CD14-positive monocyte (primary cell): ENCODE data around the gene RIT2. TPM values are rescaled to one million over a fixed set of nuclear protein-coding genes. Genes with fewer than 3 reads are reported as not detected.

Experiments used
- DNase-seq, 3 donors: peaks; one replicate each; pipeline ENCODE4 v3.0.0-alpha.2; 2011 to 2022
- H2AFZ ChIP-seq: 2 replicates; pipeline ENCODE4 v1.6.0; 2012; ENCODE audit warnings: mild to moderate bottlenecking, low read depth, low read length, inconsistent platforms; ENCODE audit not compliant: insufficient read depth, poor library complexity, severe bottlenecking
- H3K27ac ChIP-seq, 2 donors: 1 replicate in 1 of 2; 2 replicates in 1 of 2; pipeline ENCODE4 v1.5.1; 2012 to 2013; ENCODE audit warnings: low read length in 2 of 2, control low read depth in 1 of 2, inconsistent platforms in 1 of 2, low read depth in 1 of 2, mild to moderate bottlenecking in 1 of 2
- H3K27me3 ChIP-seq, 2 donors: one replicate each; pipeline versions ENCODE4 v1.6.0 to v1.6.1; 2011 to 2013; ENCODE audit warnings: low read length in 2 of 2; ENCODE audit not compliant: control insufficient read depth in 2 of 2, insufficient read depth in 2 of 2
- H3K36me3 ChIP-seq, 2 donors: replicated peaks in 1 of 2; 1 replicate in 1 of 2; 2 replicates in 1 of 2; pipeline versions ENCODE4 v1.5.1 to v1.6.1; 2012 to 2013; ENCODE audit warnings: low read length in 2 of 2, control low read depth in 1 of 2, inconsistent platforms in 1 of 2, mild to moderate bottlenecking in 1 of 2; ENCODE audit not compliant: insufficient read depth in 2 of 2, control insufficient read depth in 1 of 2
- H3K4me1 ChIP-seq, 2 donors: 1 replicate in 1 of 2; 2 replicates in 1 of 2; pipeline versions ENCODE4 v1.5.1 to v1.6.1; 2012 to 2013; ENCODE audit warnings: low read length in 2 of 2, control low read depth in 1 of 2, inconsistent platforms in 1 of 2, mild to moderate bottlenecking in 1 of 2, moderate library complexity in 1 of 2; ENCODE audit not compliant: insufficient read depth in 2 of 2, control insufficient read depth in 1 of 2
- H3K4me2 ChIP-seq: replicated peaks from 2 replicates; pipeline ENCODE3; 2012; ENCODE audit warnings: low read length, moderate library complexity, mild to moderate bottlenecking; ENCODE audit not compliant: poor library complexity, severe bottlenecking; ENCODE audit errors: extremely low read depth
- H3K4me3 ChIP-seq, 3 experiments: fragments of 200-600 bp in 1 of 3; sonication (generic) in 1 of 3; replicated peaks in 1 of 3; 1 replicate in 2 of 3; 2 replicates in 1 of 3; pipeline ENCODE4 v1.5.1; 2011 to 2013; ENCODE audit warnings: low read length in 3 of 3, mild to moderate bottlenecking in 3 of 3, control low read depth in 2 of 3, low read depth in 2 of 3, inconsistent platforms in 1 of 3, moderate library complexity in 1 of 3
- H3K79me2 ChIP-seq: 2 replicates; pipeline ENCODE4 v1.6.0; 2012; ENCODE audit warnings: mild to moderate bottlenecking, control low read depth, inconsistent platforms, low read length, moderate library complexity; ENCODE audit not compliant: insufficient read depth
- H3K9ac ChIP-seq: 2 replicates; pipeline ENCODE4 v1.6.0; 2017; ENCODE audit warnings: low read length, mild to moderate bottlenecking; ENCODE audit not compliant: insufficient read depth, poor library complexity, severe bottlenecking
- H3K9me3 ChIP-seq, 2 donors: replicated peaks in 1 of 2; 1 replicate in 1 of 2; 2 replicates in 1 of 2; pipeline versions ENCODE4 v1.5.1 to v1.6.1; 2012 to 2013; ENCODE audit warnings: low read length in 2 of 2, control low read depth in 1 of 2; ENCODE audit not compliant: control insufficient read depth in 1 of 2, insufficient read depth in 1 of 2
- H4K20me1 ChIP-seq: 2 replicates; pipeline ENCODE4 v1.6.0; 2012; ENCODE audit warnings: mild to moderate bottlenecking, low read length, control low read depth, moderate library complexity; ENCODE audit not compliant: insufficient read depth
- H3K27ac Mint-ChIP-seq, 7 donors: one replicate each; pipeline ENCODE4 v1.8.0; 2020; ENCODE audit warnings: mild to moderate bottlenecking in 7 of 7, mixed read lengths in 7 of 7, moderate library complexity in 6 of 7, inconsistent platforms in 2 of 7
- H3K27me3 Mint-ChIP-seq, 3 donors: one replicate each; pipeline ENCODE4 v1.8.0; 2021 to 2022; ENCODE audit warnings: low read depth in 3 of 3, mild to moderate bottlenecking in 3 of 3, mixed read lengths in 3 of 3, moderate library complexity in 3 of 3, inconsistent platforms in 1 of 3
- H3K36me3 Mint-ChIP-seq, 2 donors: one replicate each; pipeline ENCODE4 v1.8.0; 2020; ENCODE audit warnings: mixed read lengths in 2 of 2, inconsistent platforms in 1 of 2, mild to moderate bottlenecking in 1 of 2
- H3K4me1 Mint-ChIP-seq: one replicate; pipeline ENCODE4 v1.8.0; 2020; ENCODE audit warnings: mild to moderate bottlenecking, mixed read lengths
- H3K4me3 Mint-ChIP-seq, 2 donors: one replicate each; pipeline ENCODE4 v1.8.0; 2020; ENCODE audit warnings: mild to moderate bottlenecking in 2 of 2, mixed read lengths in 2 of 2, moderate library complexity in 1 of 2
- H3K9me3 Mint-ChIP-seq, 7 donors: one replicate each; pipeline ENCODE4 v1.8.0; 2020 to 2022; ENCODE audit warnings: mixed read lengths in 7 of 7, mild to moderate bottlenecking in 6 of 7, moderate library complexity in 6 of 7, inconsistent platforms in 2 of 7
- WGBS: methylation state at CpG from one replicate; pipeline ENCODE4 v1.1.5; 2013; ENCODE audit warnings: missing lambda C conversion rate; ENCODE audit not compliant: insufficient coverage; 5-methylcytosine and 5-hydroxymethylcytosine counted together
- intact Hi-C, 2 donors: fragments of 100-400 bp; cut with micrococcal nuclease; formaldehyde crosslinking; loops; one replicate each; pipeline versions ENCODE4 v1.15.0 to v1.15.1; 2023
- polyA plus RNA-seq, 3 donors: library from polyadenylated mRNA; depleted of rRNA in 1 of 3; unstranded in 2 of 3; stranded (reverse) in 1 of 3; fragments of 300-500 nt in 2 of 3; fragments of >200 nt in 1 of 3; fragmentation: Illumina TruSeq in 2 of 3; gene quantifications; 1 replicate in 2 of 3; 2 replicates in 1 of 3; pipeline ENCODE4 v1.2.3, GENCODE V29; 2012 to 2021
- TF ChIP-seq, protein P1 (sequence below): fragments of 200-600 bp; IDR thresholded peaks from one replicate; pipeline ENCODE4 v1.8.0; 2022; ENCODE audit warnings: antibody characterized with exemption, mild to moderate bottlenecking

The RIT2 gene
- polyA plus RNA-seq, 3 donors, result not detected

- Mint-ChIP-seq H3K9me3 (peaks cover 0 to 3% (median 0%) of the 10 kb centered on the region in 7 donors), H3K36me3 (no peaks in the 10 kb centered on the region), H3K27ac (no peak overlapping the region), H3K4me3 (no peak overlapping the region), H3K27me3 (peaks cover 0 to 2% (median 0%) of the 10 kb centered on the region in 3 donors), H3K4me1 (no peaks in the 10 kb centered on the region)
- no peak for DNase-seq
- Histone ChIP-seq H2AFZ (no peak overlapping the region), H3K27me3 (no peaks in the 10 kb centered on the region), H3K4me2 (no peak overlapping the region), H3K9me3 (no peaks in the 10 kb centered on the region), H3K4me1 (no peaks in the 10 kb centered on the region), H3K4me3 (no peak overlapping the region), H4K20me1 (no peaks in the 10 kb centered on the region), H3K36me3 (no peaks in the 10 kb centered on the region), H3K79me2 (no peaks in the 10 kb centered on the region), H3K27ac (no peak overlapping the region), H3K9ac (no peak overlapping the region)
- intact Hi-C loops, result no loop called here
- TF ChIP-seq, protein P1, sequence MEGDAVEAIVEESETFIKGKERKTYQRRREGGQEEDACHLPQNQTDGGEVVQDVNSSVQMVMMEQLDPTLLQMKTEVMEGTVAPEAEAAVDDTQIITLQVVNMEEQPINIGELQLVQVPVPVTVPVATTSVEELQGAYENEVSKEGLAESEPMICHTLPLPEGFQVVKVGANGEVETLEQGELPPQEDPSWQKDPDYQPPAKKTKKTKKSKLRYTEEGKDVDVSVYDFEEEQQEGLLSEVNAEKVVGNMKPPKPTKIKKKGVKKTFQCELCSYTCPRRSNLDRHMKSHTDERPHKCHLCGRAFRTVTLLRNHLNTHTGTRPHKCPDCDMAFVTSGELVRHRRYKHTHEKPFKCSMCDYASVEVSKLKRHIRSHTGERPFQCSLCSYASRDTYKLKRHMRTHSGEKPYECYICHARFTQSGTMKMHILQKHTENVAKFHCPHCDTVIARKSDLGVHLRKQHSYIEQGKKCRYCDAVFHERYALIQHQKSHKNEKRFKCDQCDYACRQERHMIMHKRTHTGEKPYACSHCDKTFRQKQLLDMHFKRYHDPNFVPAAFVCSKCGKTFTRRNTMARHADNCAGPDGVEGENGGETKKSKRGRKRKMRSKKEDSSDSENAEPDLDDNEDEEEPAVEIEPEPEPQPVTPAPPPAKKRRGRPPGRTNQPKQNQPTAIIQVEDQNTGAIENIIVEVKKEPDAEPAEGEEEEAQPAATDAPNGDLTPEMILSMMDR, result no peak
- no CpG with 5 or more reads among the region's 1 CpG for WGBS
These were observed 254.9 kb downstream of the RIT2 start for GRCh38 chr18:42860548-42860947.

- H4K20me1 ChIP-seq, result no peaks in the 10 kb centered on the region
- TF ChIP-seq, protein P1, result no peak
- H3K27me3 ChIP-seq, result no peaks in the 10 kb centered on the region
- no peak overlapping the region for H3K4me2 ChIP-seq
- no peaks in the 10 kb centered on the region for H3K36me3 ChIP-seq
- no peaks in the 10 kb centered on the region for H3K4me1 ChIP-seq
- H3K9ac ChIP-seq, result no peak overlapping the region
- Mint-ChIP-seq H3K27ac (no peak overlapping the region), H3K27me3 (peaks cover 0 to under 1% (median 0%) of the 10 kb centered on the region in 3 donors), H3K4me3 (no peak overlapping the region), H3K4me1 (no peaks in the 10 kb centered on the region), H3K9me3 (peaks cover 0 to 3% (median 0%) of the 10 kb centered on the region in 7 donors), H3K36me3 (no peaks in the 10 kb centered on the region)
- H3K79me2 ChIP-seq, result no peaks in the 10 kb centered on the region
- no peaks in the 10 kb centered on the region for H3K9me3 ChIP-seq
- no peak for DNase-seq
- no peak overlapping the region for H2AFZ ChIP-seq
- H3K27ac ChIP-seq, result no peak overlapping the region
- H3K4me3 ChIP-seq, result no peak overlapping the region
- intact Hi-C loops, result no loop called here
These were observed 255.5 kb downstream of the RIT2 start for GRCh38 chr18:42860011-42860410.
